ENCODE results near the gene AQP1. TPM values are rescaled to one million over a fixed set of nuclear protein-coding genes. Genes with fewer than 3 reads are reported as not detected.

Gene AQP1
- total and polyA plus RNA-seq, 2 of the 13 experiments (the other 11 are each of a cell fraction or from before 2014, with no cell fraction given), result not detected

GRCh38 chr7:30867483-30867882 is 44.2 kb upstream of the AQP1 start:
- Histone ChIP-seq H3K36me3 (replicated peaks in 1 of 2; ENCODE audit: control insufficient read depth in 1 of 2, insufficient read depth in 2 of 2, low read length in 2 of 2) (no peaks in the 10 kb centered on the region), H3K79me2 (ENCODE audit: insufficient read depth, low read length) (no peaks in the 10 kb centered on the region), H3K9ac (ENCODE audit: insufficient read depth, low read depth, low read length) (no peak overlapping the region), H3K4me3 (replicated peaks in 1 of 3; ENCODE audit: insufficient read depth in 1 of 3, low read depth in 2 of 3, low read length in 3 of 3) (no peak overlapping the region), H3K9me3 (ENCODE audit: low read length) (no peaks in the 10 kb centered on the region), H4K20me1 (ENCODE audit: insufficient read depth, low read length) (no peaks in the 10 kb centered on the region), H3K4me1 (ENCODE audit: insufficient read depth, low read length) (peaks cover 20% of the 10 kb centered on the region), H3K4me2 (ENCODE audit: low read depth, low read length) (no peak overlapping the region), H2AFZ (ENCODE audit: low read length) (no peak overlapping the region), H3K27ac (ENCODE audit: extremely low read length, insufficient read depth, low read length) (no peak overlapping the region), H3K27me3 (ENCODE audit: control insufficient read depth in 1 of 2, insufficient read depth in 2 of 2, low read length in 2 of 2) (no peaks in the 10 kb centered on the region; a peak in 1 of 5 replicates)
- POLR2A ChIA-PET, result no interaction called here
- DNase-seq (ENCODE audit: low spot score) (no peak), ATAC-seq (peak; percentile 22; the same call in 2 of the 3 replicates), FAIRE-seq (no peak)
- no TSS peak for BruUV-seq (replicated peaks)
- CTCF ChIA-PET (ENCODE audit: low intra/inter-chr PET ratio, low total read pairs), result no interaction called here
- in situ Hi-C loops (cut with HindIII; ENCODE audit: extremely low pct_ligation_motif_present, low pct_unique_long_range_greater_than_20kb) (no loop called here), intact Hi-C loops (cut with micrococcal nuclease; ENCODE audit: unreplicated experiment) (no loop called here)
- TF ChIP-seq SRSF4 (IDR thresholded peaks at IDR 0.05; ENCODE audit: low read depth, low read length, poor library complexity, severe bottlenecking) (no peak), GMEB1 (CRISPR knock-in tag; IDR thresholded peaks at IDR 0.05; ENCODE audit: borderline replicate concordance) (no peak), MTF2 (CRISPR knock-in tag; IDR thresholded peaks at IDR 0.05; ENCODE audit: borderline replicate concordance) (no peak), ZNF275 (CRISPR knock-in tag; IDR thresholded peaks at IDR 0.05; ENCODE audit: borderline replicate concordance) (no peak), KAT2B (IDR thresholded peaks at IDR 0.05; ENCODE audit: borderline replicate concordance, low read depth, low read length) (no peak), JUNB (CRISPR knock-in tag; IDR thresholded peaks at IDR 0.05; ENCODE audit: borderline replicate concordance) (no peak), ZNF530 (CRISPR knock-in tag; IDR thresholded peaks at IDR 0.05; ENCODE audit: low read depth) (no peak), ZMAT3 (CRISPR knock-in tag; conservative IDR thresholded peaks at IDR 0.05) (no peak), LCORL (IDR thresholded peaks at IDR 0.05) (no peak), LCORL (CRISPR knock-in tag; IDR thresholded peaks at IDR 0.05) (no peak), MED13 (CRISPR knock-in tag; IDR thresholded peaks at IDR 0.05) (no peak)
- WGBS (ENCODE audit: low lambda C conversion rate), result no CpG with 5 or more reads among the region's 1 CpG
